HepG2 (cell line): ENCODE results near the gene C7orf57. TPM values are rescaled to one million over a fixed set of nuclear protein-coding genes. Genes with fewer than 3 reads are reported as not detected.

Experiments used
- DZIP1 ChIP-seq: sonication (generic); formaldehyde crosslinking; IDR thresholded peaks from 2 replicates; pipeline ENCODE4 v1.5.0; 2020; ENCODE audit warnings: mild to moderate bottlenecking, missing genetic modification reagents
- HCFC1 ChIP-seq: fragments of 150-350 bp; IDR thresholded peaks from 2 replicates; pipeline ENCODE4 v1.6.1; 2014; ENCODE audit warnings: low read depth, low read length
- HES4 ChIP-seq: sonication (generic); formaldehyde crosslinking; IDR thresholded peaks from 2 replicates; pipeline ENCODE4 v1.9.0; 2021; ENCODE audit warnings: mild to moderate bottlenecking, missing genetic modification reagents, borderline replicate concordance
- HOXA7 ChIP-seq: sonication (generic); formaldehyde crosslinking; IDR thresholded peaks from 2 replicates; pipeline ENCODE4 v1.8.1; 2022; ENCODE audit warnings: mild to moderate bottlenecking, missing genetic modification reagents, moderate library complexity
- MED13 ChIP-seq: sonication (generic); formaldehyde crosslinking; IDR thresholded peaks from 2 replicates; pipeline ENCODE4 v1.5.0; 2020; ENCODE audit warnings: missing genetic modification reagents
- MTF2 ChIP-seq: sonication (generic); formaldehyde crosslinking; IDR thresholded peaks from 2 replicates; pipeline ENCODE4 v1.5.0; 2020; ENCODE audit warnings: missing genetic modification reagents, borderline replicate concordance
- REL ChIP-seq: sonication (generic); formaldehyde crosslinking; conservative IDR thresholded peaks from 2 replicates; pipeline ENCODE4 v1.8.0; 2022; ENCODE audit warnings: mild to moderate bottlenecking, missing genetic modification reagents, moderate library complexity
- RELA ChIP-seq: sonication (generic); formaldehyde crosslinking; IDR thresholded peaks from 2 replicates; pipeline ENCODE4 v1.4.0; 2020; ENCODE audit warnings: missing genetic modification reagents
- RXRB ChIP-seq: IDR thresholded peaks from 2 replicates; pipeline ENCODE4 v1.6.1; 2016; ENCODE audit warnings: borderline replicate concordance, missing genetic modification reagents, missing compliant biosample characterization
- SRSF1 ChIP-seq: fragments of 200-400 bp; formaldehyde crosslinking; optimal IDR thresholded peaks from 2 replicates; pipeline ENCODE3; 2017; ENCODE audit warnings: mild to moderate bottlenecking, low read depth, low read length, moderate library complexity
- U2AF1 ChIP-seq: fragments of 200-400 bp; formaldehyde crosslinking; optimal IDR thresholded peaks from 2 replicates; pipeline ENCODE3; 2017; ENCODE audit warnings: mild to moderate bottlenecking, low read depth, low read length
- ZC3H4 ChIP-seq: sonication (generic); formaldehyde crosslinking; IDR thresholded peaks from 2 replicates; pipeline ENCODE4 v1.4.0; 2020; ENCODE audit warnings: missing genetic modification reagents, borderline replicate concordance
- ZNF639 ChIP-seq: conservative IDR thresholded peaks from 2 replicates; pipeline ENCODE4 v1.6.1; 2018; ENCODE audit warnings: missing genetic modification reagents
- ZNF839 ChIP-seq: sonication (generic); formaldehyde crosslinking; IDR thresholded peaks from 2 replicates; pipeline ENCODE4 v1.4.0; 2020; ENCODE audit warnings: missing genetic modification reagents, mild to moderate bottlenecking, borderline replicate concordance
- ZUFSP ChIP-seq: sonication (generic); formaldehyde crosslinking; IDR thresholded peaks from 2 replicates; pipeline ENCODE4 v1.9.0; 2021; ENCODE audit warnings: missing genetic modification reagents, mild to moderate bottlenecking, borderline replicate concordance
- polyA plus RNA-seq, 8 experiments: library from polyadenylated mRNA; depleted of rRNA in 3 of 8; stranded (reverse) in 7 of 8; unstranded in 1 of 8; fragments of >200 nt; fragmentation: Illumina TruSeq in 4 of 8; extraction: Trizol in 4 of 8; gene quantifications; 2 replicates each; pipeline versions ENCODE4 v1.2.1 to v1.2.3, GENCODE V29; 2011 to 2016; ENCODE audit warnings: low read depth in 4 of 8, missing spikeins in 1 of 8, mixed read lengths in 1 of 8; ENCODE audit not compliant: insufficient read depth in 1 of 8
- total RNA-seq, 5 experiments: library from RNA; depleted of rRNA; stranded (reverse); fragments of >200 nt; fragmentation: Illumina TruSeq; extraction: Trizol; gene quantifications; 2 replicates each; pipeline ENCODE4 v1.2.3, GENCODE V29; 2016; ENCODE audit warnings: low read depth in 1 of 5
- TF ChIP-seq, protein P1 (sequence below), 2 experiments: sonication (generic) in 1 of 2; formaldehyde crosslinking in 1 of 2; IDR thresholded peaks; 2 replicates each; pipeline versions ENCODE4 v1.4.0 to v1.6.1; 2016 to 2020; ENCODE audit warnings: borderline replicate concordance in 1 of 2, low read depth in 1 of 2, mild to moderate bottlenecking in 1 of 2, missing genetic modification reagents in 1 of 2
- TF ChIP-seq, protein P2 (sequence below): sonication (generic); formaldehyde crosslinking; IDR thresholded peaks from 2 replicates; pipeline ENCODE4 v1.4.0; 2020; ENCODE audit warnings: mild to moderate bottlenecking, missing genetic modification reagents

C7orf57 gene
- total and polyA plus RNA-seq, 2 of the 13 experiments (the other 11 are each of a cell fraction or from before 2014, with no cell fraction given), result not detected

DNA sequence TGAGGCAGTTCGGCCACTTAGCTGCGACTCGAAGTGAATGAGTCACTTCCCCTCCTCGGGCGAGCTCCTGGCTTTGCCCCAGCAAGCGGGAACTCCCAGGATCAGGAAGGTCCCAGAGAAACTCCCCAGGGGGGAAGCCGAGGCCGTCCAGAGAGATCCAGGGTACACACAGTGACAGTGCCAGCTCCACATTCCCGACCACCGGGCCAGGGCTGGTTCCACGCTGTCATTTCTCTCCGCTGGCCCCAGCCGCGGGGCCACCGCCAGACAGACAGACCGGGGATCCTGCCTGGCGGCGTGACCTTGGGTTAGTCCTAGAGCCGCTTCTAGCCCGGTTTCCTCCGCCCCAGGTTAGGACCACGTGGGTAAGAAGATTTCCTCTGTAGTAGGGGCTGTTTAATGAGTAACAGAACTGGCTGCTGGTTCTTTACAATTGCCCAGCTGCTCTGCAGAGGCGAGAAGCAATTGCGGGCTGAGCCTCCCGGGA is 53.3 kb downstream of the C7orf57 start (continued):
- TF ChIP-seq DZIP1, result no peak
- TF ChIP-seq HES4 (CRISPR knock-in tag), result no peak
- TF ChIP-seq RXRB (CRISPR knock-in tag), result no peak
- TF ChIP-seq REL (CRISPR knock-in tag), result no peak
- no peak for TF ChIP-seq RELA (CRISPR knock-in tag)
- TF ChIP-seq MED13, result 0 out of 2 replicates have a peak, but pooled peaks have one; percentile 6
- peak; percentile 19; the same call in 1 of the 2 replicates for TF ChIP-seq ZNF639
- TF ChIP-seq HOXA7, result no peak
- TF ChIP-seq, protein P1, sequence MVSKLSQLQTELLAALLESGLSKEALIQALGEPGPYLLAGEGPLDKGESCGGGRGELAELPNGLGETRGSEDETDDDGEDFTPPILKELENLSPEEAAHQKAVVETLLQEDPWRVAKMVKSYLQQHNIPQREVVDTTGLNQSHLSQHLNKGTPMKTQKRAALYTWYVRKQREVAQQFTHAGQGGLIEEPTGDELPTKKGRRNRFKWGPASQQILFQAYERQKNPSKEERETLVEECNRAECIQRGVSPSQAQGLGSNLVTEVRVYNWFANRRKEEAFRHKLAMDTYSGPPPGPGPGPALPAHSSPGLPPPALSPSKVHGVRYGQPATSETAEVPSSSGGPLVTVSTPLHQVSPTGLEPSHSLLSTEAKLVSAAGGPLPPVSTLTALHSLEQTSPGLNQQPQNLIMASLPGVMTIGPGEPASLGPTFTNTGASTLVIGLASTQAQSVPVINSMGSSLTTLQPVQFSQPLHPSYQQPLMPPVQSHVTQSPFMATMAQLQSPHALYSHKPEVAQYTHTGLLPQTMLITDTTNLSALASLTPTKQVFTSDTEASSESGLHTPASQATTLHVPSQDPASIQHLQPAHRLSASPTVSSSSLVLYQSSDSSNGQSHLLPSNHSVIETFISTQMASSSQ (IDR thresholded peaks at IDR 0.05; ENCODE audit: low read depth), result peak; percentile 86
- TF ChIP-seq, protein P1 (CRISPR knock-in tag; IDR thresholded peaks at IDR 0.05; ENCODE audit: borderline replicate concordance), result peak; percentile 92
- no peak for TF ChIP-seq SRSF1
- TF ChIP-seq ZC3H4 (CRISPR knock-in tag), result no peak
- no peak for TF ChIP-seq U2AF1
- TF ChIP-seq HCFC1, result no peak
- no peak for TF ChIP-seq MTF2 (CRISPR knock-in tag)
- TF ChIP-seq ZUFSP (CRISPR knock-in tag), result no peak
- TF ChIP-seq, protein P2, sequence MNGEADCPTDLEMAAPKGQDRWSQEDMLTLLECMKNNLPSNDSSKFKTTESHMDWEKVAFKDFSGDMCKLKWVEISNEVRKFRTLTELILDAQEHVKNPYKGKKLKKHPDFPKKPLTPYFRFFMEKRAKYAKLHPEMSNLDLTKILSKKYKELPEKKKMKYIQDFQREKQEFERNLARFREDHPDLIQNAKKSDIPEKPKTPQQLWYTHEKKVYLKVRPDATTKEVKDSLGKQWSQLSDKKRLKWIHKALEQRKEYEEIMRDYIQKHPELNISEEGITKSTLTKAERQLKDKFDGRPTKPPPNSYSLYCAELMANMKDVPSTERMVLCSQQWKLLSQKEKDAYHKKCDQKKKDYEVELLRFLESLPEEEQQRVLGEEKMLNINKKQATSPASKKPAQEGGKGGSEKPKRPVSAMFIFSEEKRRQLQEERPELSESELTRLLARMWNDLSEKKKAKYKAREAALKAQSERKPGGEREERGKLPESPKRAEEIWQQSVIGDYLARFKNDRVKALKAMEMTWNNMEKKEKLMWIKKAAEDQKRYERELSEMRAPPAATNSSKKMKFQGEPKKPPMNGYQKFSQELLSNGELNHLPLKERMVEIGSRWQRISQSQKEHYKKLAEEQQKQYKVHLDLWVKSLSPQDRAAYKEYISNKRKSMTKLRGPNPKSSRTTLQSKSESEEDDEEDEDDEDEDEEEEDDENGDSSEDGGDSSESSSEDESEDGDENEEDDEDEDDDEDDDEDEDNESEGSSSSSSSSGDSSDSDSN (CRISPR knock-in tag), result peak; percentile 63; the same call in 1 of the 2 replicates
- TF ChIP-seq ZNF839 (CRISPR knock-in tag), result no peak
